BE2C (cell line): ENCODE data around the gene DNAJA4.
"Not testable (repeated sequence)": the region's sequence is repeated elsewhere in the genome, so short reads cannot be mapped to it uniquely, and the experiment has no call there.

ENCODE experiments used
- DNase-seq: peaks from one replicate; pipeline ENCODE4 v3.0.0-alpha.2; 2020
- H3K27me3 ChIP-seq: fragments of 250-450 bp; sonication (Bioruptor Pico); 2 replicates; pipeline ENCODE4 v1.5.1; 2020; ENCODE audit warnings: mild to moderate bottlenecking
- H3K36me3 ChIP-seq: fragments of 250-450 bp; sonication (Bioruptor Pico); 2 replicates; pipeline ENCODE4 v1.5.1; 2020; ENCODE audit warnings: mild to moderate bottlenecking
- H3K4me1 ChIP-seq: fragments of 250-450 bp; sonication (Bioruptor Pico); 2 replicates; pipeline ENCODE4 v1.5.1; 2020
- H3K4me3 ChIP-seq: 2 replicates; pipeline ENCODE4 v1.5.1; 2011; ENCODE audit warnings: low read depth, low read length
- H3K9me3 ChIP-seq: fragments of 250-450 bp; sonication (Bioruptor Pico); 2 replicates; pipeline ENCODE4 v1.5.1; 2020
- CTCF ChIP-seq: IDR thresholded peaks from 2 replicates; pipeline ENCODE4 v1.5.1; 2012; ENCODE audit warnings: mild to moderate bottlenecking, low read depth, low read length

DNAJA4 gene

DNA sequence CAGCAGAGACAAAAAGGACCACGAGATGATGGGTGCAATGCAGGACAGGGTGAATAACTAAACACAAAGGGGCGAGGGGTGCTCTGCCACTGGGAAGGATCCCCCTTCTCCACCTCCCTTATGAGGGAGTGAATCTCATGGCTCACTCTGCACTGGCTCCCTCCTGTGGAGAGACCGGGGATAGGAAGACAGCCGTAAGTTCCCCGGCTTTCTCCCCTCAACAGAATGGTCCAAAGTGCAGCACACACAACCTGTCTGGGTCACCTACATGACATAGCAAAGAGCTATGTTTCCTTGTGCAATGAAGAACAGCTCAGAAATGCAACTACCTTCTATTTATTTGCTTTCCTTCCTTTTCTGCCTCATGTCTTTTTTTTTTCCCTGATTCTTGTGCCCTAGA is 22.2 kb upstream of the DNAJA4 start:
- no peaks in the 10 kb centered on the region for H3K9me3 ChIP-seq
- no peaks in the 10 kb centered on the region for H3K36me3 ChIP-seq
- no peak overlapping the region for H3K4me3 ChIP-seq
- peak; percentile 64 for TF ChIP-seq CTCF
- peak; percentile 60 for DNase-seq
- no peaks in the 10 kb centered on the region for H3K27me3 ChIP-seq
- H3K4me1 ChIP-seq, result peaks cover 9% of the 10 kb centered on the region

DNA sequence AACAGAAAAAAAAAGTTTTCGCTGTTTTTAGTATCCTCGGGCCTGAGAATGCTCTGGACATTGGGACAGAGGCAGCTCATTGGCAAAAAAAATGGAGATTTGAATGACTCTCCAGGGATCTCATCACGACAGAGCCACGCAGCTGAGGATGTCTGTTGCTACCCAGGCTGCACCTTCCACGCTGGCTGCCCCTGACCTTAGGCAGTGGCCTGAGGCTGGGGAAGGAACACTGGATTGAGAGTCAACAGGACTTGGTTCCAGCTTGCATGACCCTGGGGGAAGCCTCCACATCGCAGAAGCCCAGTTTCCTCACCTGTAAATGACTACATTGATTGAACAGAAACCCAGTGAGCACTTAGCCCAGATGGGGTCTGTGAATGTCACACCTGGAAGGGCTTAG is 21.3 kb upstream of the DNAJA4 start:
- TF ChIP-seq CTCF, result no peak
- H3K9me3 ChIP-seq, result no peaks in the 10 kb centered on the region
- H3K36me3 ChIP-seq, result no peaks in the 10 kb centered on the region
- H3K27me3 ChIP-seq, result no peaks in the 10 kb centered on the region
- peaks cover 9% of the 10 kb centered on the region for H3K4me1 ChIP-seq
- no peak for DNase-seq
- no peak overlapping the region for H3K4me3 ChIP-seq

- no peak for TF ChIP-seq CTCF
- Histone ChIP-seq H3K4me3 (peak overlapping the region; percentile 6; the same call in 1 of the 2 replicates), H3K27me3 (no peaks in the 10 kb centered on the region), H3K36me3 (no peaks in the 10 kb centered on the region), H3K9me3 (no peaks in the 10 kb centered on the region), H3K4me1 (peaks cover 9% of the 10 kb centered on the region)
- peak; percentile 79 for DNase-seq
Measured at GRCh38 chr15:78243491-78243941, 20.8 kb upstream of the DNAJA4 start.

DNA sequence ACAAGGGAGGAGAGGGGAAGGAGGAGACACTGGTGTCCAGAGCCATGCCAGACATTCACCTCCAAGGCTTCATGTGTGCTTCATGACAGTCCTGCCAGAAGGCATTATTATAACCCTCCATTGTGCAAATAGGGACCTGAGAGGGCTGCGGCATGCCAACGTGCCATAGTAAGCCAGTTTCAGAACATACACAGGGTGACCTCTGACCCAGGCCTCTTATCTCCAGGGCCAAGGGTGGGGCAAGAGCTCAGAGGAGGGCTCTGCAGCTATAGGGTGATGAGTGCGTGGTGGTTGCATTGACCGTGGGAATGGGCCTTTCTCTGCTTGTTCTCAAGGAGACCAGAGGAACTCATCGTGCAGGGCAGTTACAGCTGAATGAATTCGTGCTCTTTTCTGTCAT is 20.3 kb upstream of the DNAJA4 start:
- Histone ChIP-seq H3K4me1 (peaks cover 9% of the 10 kb centered on the region), H3K9me3 (no peaks in the 10 kb centered on the region), H3K4me3 (no peak overlapping the region), H3K36me3 (no peaks in the 10 kb centered on the region), H3K27me3 (no peaks in the 10 kb centered on the region)
- no peak for DNase-seq
- TF ChIP-seq CTCF, result no peak

DNA sequence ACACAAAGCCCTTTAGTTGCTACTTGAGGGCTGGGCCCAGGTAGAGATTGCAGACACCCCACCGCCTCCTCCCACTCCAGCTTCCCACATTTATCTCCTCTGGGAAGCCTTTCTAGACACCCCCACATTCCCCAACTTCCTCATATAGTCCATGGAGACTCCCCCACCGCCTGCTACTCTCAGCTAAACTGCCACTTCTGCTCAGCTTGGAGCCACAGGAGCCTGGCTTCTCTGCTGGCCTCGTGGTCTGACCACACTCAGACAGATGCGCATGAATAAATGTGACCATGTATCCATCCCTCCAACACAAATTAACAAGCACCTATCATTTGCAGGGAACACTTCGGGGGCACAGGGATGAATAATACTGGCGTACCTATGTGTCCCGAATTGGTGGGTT is 19.5 kb upstream of the DNAJA4 start:
- no peak overlapping the region for H3K4me3 ChIP-seq
- no peaks in the 10 kb centered on the region for H3K9me3 ChIP-seq
- no peak for TF ChIP-seq CTCF
- no peaks in the 10 kb centered on the region for H3K27me3 ChIP-seq
- no peaks in the 10 kb centered on the region for H3K36me3 ChIP-seq
- H3K4me1 ChIP-seq, result peaks cover 9% of the 10 kb centered on the region
- DNase-seq, result no peak

GRCh38 chr15:78245392-78245791 is 19.0 kb upstream of the DNAJA4 start:
- DNase-seq, H3K9me3 ChIP-seq, H3K4me1 ChIP-seq, H3K36me3 ChIP-seq, H3K4me3 ChIP-seq, H3K27me3 ChIP-seq: not testable (repeated sequence)

DNA sequence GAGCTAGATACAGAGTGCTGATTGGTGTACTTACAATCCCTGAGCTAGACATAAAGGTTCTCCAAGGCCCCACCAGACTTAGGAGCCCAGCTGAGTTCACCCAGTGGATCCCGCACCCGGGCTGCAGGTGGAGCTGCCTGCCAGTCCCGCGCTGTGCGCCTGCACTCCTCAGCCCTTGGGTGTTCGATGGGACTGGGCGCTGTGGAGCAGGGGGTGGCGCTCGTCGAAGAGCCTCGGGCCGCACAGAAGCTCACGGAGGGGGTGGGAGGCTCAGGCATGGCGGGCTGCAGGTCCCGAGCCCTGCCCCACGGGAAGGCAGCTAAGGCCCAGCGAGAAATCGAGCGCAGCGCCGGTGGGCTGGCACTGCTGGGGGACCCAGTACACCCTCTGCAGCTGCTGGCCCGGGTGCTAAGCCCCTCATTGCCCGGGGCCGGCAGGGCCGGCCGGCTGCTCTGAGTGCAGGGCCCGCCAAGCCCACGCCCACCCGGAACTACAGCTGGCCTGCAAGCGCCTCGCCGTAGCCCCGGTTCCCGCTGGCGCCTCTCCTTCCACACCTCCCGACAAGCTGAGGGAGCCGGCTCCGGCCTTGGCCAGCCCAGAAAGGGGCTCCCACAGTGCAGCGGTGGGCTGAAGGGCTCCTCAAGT is 18.3 kb upstream of the DNAJA4 start:
- not testable (repeated sequence) for H3K27me3 ChIP-seq, H3K4me1 ChIP-seq, H3K9me3 ChIP-seq, H3K4me3 ChIP-seq, DNase-seq, H3K36me3 ChIP-seq
